Calu3 (cell line): Measurements from ENCODE around the gene NETO2. TPM values are rescaled to one million over a fixed set of nuclear protein-coding genes. Genes with fewer than 3 reads are reported as not detected.

ENCODE experiments used
- BruUV-seq: library from RNA; stranded (reverse); fragments of 400-500 nt; replicated peaks from 2 replicates; lab custom pipeline; 2021; lab: Mats Ljungman, UMichigan
- CTCF ChIA-PET: fragments of 300-600 bp; sonication (Branson Sonifier 250); formaldehyde crosslinking; loops from one replicate; lab custom pipeline; 2022; ENCODE audit warnings: antibody characterized with exemption; lab: Charles Lee
- DNase-seq: peaks from one replicate; pipeline ENCODE4 v3.0.0; 2022
- H3K27ac Mint-ChIP-seq: one replicate; pipeline ENCODE4 v1.8.0; 2022; ENCODE audit warnings: mixed read lengths; ENCODE audit not compliant: unreplicated experiment
- H3K27me3 Mint-ChIP-seq: one replicate; pipeline ENCODE4 v1.8.0; 2022; ENCODE audit warnings: mixed read lengths; ENCODE audit not compliant: unreplicated experiment
- H3K36me3 Mint-ChIP-seq: one replicate; pipeline ENCODE4 v1.8.0; 2022; ENCODE audit warnings: mild to moderate bottlenecking, moderate library complexity, mixed read lengths; ENCODE audit not compliant: insufficient read depth, unreplicated experiment
- H3K4me1 Mint-ChIP-seq: one replicate; pipeline ENCODE4 v1.8.0; 2022; ENCODE audit warnings: mild to moderate bottlenecking, low read depth, mixed read lengths; ENCODE audit not compliant: unreplicated experiment
- H3K4me3 Mint-ChIP-seq: one replicate; pipeline ENCODE4 v1.8.0; 2022; ENCODE audit warnings: mild to moderate bottlenecking, low read depth, moderate library complexity, mixed read lengths; ENCODE audit not compliant: unreplicated experiment
- H3K9me3 Mint-ChIP-seq: one replicate; pipeline ENCODE4 v1.8.0; 2022; ENCODE audit warnings: low read depth, mixed read lengths; ENCODE audit not compliant: unreplicated experiment
- CTCF ChIP-seq: fragments of 200-600 bp; IDR thresholded peaks from one replicate; pipeline ENCODE4 v1.8.0; 2022; ENCODE audit warnings: antibody characterized with exemption; ENCODE audit not compliant: unreplicated experiment
- intact Hi-C: fragments of 100-400 bp; cut with micrococcal nuclease; formaldehyde crosslinking; loops from one replicate; pipeline ENCODE4 v1.10.0; 2022; ENCODE audit not compliant: unreplicated experiment
- total RNA-seq: library from RNA; stranded (reverse); gene quantifications from 2 replicates; pipeline ENCODE4 v1.2.3, GENCODE V29; 2022

The NETO2 gene
- total RNA-seq, 1 experiment from 2014 or later: 83.5 TPM

GRCh38 chr16:47069313-47069712 is 74.4 kb downstream of the NETO2 start:
- DNase-seq: no peak
- BruUV-seq: no TSS peak
- Mint-ChIP-seq H3K27me3 (no peaks in the 10 kb centered on the region), H3K4me3 (no peak overlapping the region), H3K36me3 (no peaks in the 10 kb centered on the region), H3K4me1 (no peaks in the 10 kb centered on the region), H3K27ac (no peak overlapping the region), H3K9me3 (peaks cover 3% of the 10 kb centered on the region)
- intact Hi-C loops: no loop called here
- CTCF ChIA-PET: no interaction called here
- TF ChIP-seq CTCF: no peak

GRCh38 chr16:47067203-47067602 is 76.5 kb downstream of the NETO2 start:
- no TSS peak for BruUV-seq
- Mint-ChIP-seq H3K36me3 (no peaks in the 10 kb centered on the region), H3K27me3 (peaks cover 6% of the 10 kb centered on the region), H3K27ac (no peak overlapping the region), H3K4me1 (no peaks in the 10 kb centered on the region), H3K4me3 (no peak overlapping the region), H3K9me3 (peaks cover 2% of the 10 kb centered on the region)
- CTCF ChIA-PET: interaction anchor here (0.6 to 1.1 kb wide), 2 partner anchors 17 to 47 kb away, joined by 3 read pairs; no protein-coding TSS in a partner anchor
- TF ChIP-seq CTCF: no peak
- intact Hi-C loops: no loop called here
- no peak for DNase-seq

GRCh38 chr16:47065766-47066688 is 77.7 kb downstream of the NETO2 start:
- no peak overlapping the region for H3K4me3 Mint-ChIP-seq
- no peaks in the 10 kb centered on the region for H3K36me3 Mint-ChIP-seq
- no peak overlapping the region for H3K27ac Mint-ChIP-seq
- intact Hi-C loops: no loop called here
- H3K9me3 Mint-ChIP-seq: no peaks in the 10 kb centered on the region
- no TSS peak for BruUV-seq
- TF ChIP-seq CTCF: no peak
- no peaks in the 10 kb centered on the region for H3K4me1 Mint-ChIP-seq
- H3K27me3 Mint-ChIP-seq: peaks cover 13% of the 10 kb centered on the region
- no peak for DNase-seq
- CTCF ChIA-PET: no interaction called here

- H3K4me3 Mint-ChIP-seq: no peak overlapping the region
- CTCF ChIA-PET: no interaction called here
- intact Hi-C loops: no loop called here
- H3K27ac Mint-ChIP-seq: no peak overlapping the region
- no peaks in the 10 kb centered on the region for H3K4me1 Mint-ChIP-seq
- no peaks in the 10 kb centered on the region for H3K9me3 Mint-ChIP-seq
- no peak for DNase-seq
- H3K36me3 Mint-ChIP-seq: no peaks in the 10 kb centered on the region
- no peak for TF ChIP-seq CTCF
- peaks cover 13% of the 10 kb centered on the region for H3K27me3 Mint-ChIP-seq
- no TSS peak for BruUV-seq
Observed at GRCh38 chr16:47064775-47065174, 79.0 kb downstream of the NETO2 start.
